ENCODE results near the gene SBF1.

DNA sequence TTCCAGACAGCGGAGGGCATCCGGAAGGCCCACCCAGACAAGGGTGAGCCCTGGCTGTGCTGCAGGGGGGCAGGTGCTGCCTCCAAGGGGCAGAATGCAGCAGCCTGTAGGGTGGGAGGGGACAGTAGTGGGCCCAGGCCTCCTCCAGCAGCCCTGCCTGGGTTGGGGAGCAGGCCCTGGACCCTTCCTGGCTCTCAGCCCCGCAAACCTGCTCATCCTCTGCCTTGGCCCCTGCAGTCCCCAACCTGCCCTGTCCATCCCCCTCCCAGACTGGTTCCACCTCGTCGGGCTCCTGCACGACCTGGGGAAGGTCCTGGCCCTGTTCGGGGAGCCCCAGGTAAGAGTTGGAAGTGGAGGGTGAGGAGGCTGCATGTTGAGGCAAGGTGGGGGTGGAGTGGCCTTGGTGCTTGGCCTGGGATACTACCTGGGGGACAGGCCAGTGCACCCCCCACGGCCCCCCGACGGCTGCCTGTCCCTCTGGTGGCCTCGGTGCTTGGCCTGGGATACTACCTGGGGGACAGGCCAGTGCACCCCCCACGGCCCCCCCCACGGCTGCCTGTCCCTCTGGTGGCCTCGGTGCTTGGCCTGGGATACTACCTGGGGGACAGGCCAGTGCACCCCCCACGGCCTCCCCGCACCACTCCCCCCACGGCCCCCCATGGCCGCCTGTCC is 13.3 kb upstream of the SBF1 start:
- TF ChIP-seq POLR2AphosphoS5 (IDR thresholded peaks at IDR 0.05): no peak
- no peak for TF ChIP-seq POLR2A (IDR thresholded peaks at IDR 0.05)
